HCT116 (cell line): ENCODE results near the gene PRLH. TPM values are rescaled to one million over a fixed set of nuclear protein-coding genes. Genes with fewer than 3 reads are reported as not detected.

Source experiments
- ATAC-seq: fragments of 200-7000 bp; cut with Tn5 transposase; 2 replicates; pipeline ENCODE4 v1.9.1; 2020; ENCODE audit warnings: mild to moderate bottlenecking, moderate library complexity
- BruUV-seq: library from RNA; stranded (reverse); fragments of 400-500 nt; replicated peaks from 2 replicates; lab custom pipeline; 2021; lab: Mats Ljungman, UMichigan
- CTCF ChIA-PET: fragments of 300-600 bp; sonication (Branson Sonifier 250); formaldehyde crosslinking; loops from one replicate; lab custom pipeline; 2021; ENCODE audit warnings: antibody characterized with exemption; lab: Charles Lee
- POLR2A ChIA-PET: fragments of 300-600, 350-600 bp; sonication (Branson Sonifier 250); formaldehyde crosslinking; loops from one replicate; lab custom pipeline; 2021; ENCODE audit warnings: antibody characterized with exemption; lab: Charles Lee
- RAD21 ChIA-PET, 2 experiments: fragments of 300-600 bp; sonication (Branson Sonifier 250); formaldehyde crosslinking; loops; one replicate each; lab custom pipeline; 2023; ENCODE audit warnings: low total read pairs in 2 of 2; ENCODE audit not compliant: uncharacterized antibody in 2 of 2, unreplicated experiment in 2 of 2, low non-redundant PET in 1 of 2; lab: Charles Lee
- DNase-seq: peaks from one replicate; pipeline ENCODE4 v3.0.0-alpha.2; 2010; ENCODE audit warnings: low read depth, low spot score
- H2AFZ ChIP-seq: fragments of 200-600 bp; shearing (Covaris generic), sonication (generic); 2 replicates; pipeline ENCODE4 v1.6.1; 2017; ENCODE audit warnings: low read depth, mixed run types, mixed read lengths, antibody characterized with exemption, low read length; ENCODE audit not compliant: poor library complexity, severe bottlenecking
- H3K27ac ChIP-seq: 2 replicates; pipeline ENCODE4 v1.5.1; 2012; ENCODE audit warnings: low read depth, low read length
- H3K27me3 ChIP-seq: fragments of 200-600 bp; sonication (generic); 2 replicates; pipeline ENCODE4 v1.6.1; 2016; ENCODE audit warnings: mixed run types, low read length, mixed read lengths; ENCODE audit not compliant: insufficient read depth
- H3K36me3 ChIP-seq, 2 experiments: fragments of 200-500 bp in 1 of 2; fragments of 200-600 bp in 1 of 2; sonication (Bioruptor generic) in 1 of 2; sonication (generic) in 1 of 2; 2 replicates each; pipeline versions ENCODE4 v1.5.1 to v1.6.1; 2014 to 2016; ENCODE audit warnings: low read length in 2 of 2, inconsistent platforms in 1 of 2, mixed read lengths in 1 of 2, mixed run types in 1 of 2; ENCODE audit not compliant: insufficient read depth in 2 of 2, control insufficient read depth in 1 of 2
- H3K4me1 ChIP-seq, 2 experiments: fragments of 200-600 bp in 1 of 2; sonication (generic) in 1 of 2; 2 replicates each; pipeline versions ENCODE4 v1.5.1 to v1.6.1; 2012 to 2017; ENCODE audit warnings: low read length in 2 of 2, inconsistent platforms in 1 of 2, mild to moderate bottlenecking in 1 of 2, mixed read lengths in 1 of 2, mixed run types in 1 of 2, moderate library complexity in 1 of 2; ENCODE audit not compliant: insufficient read depth in 2 of 2, control insufficient read depth in 1 of 2
- H3K4me2 ChIP-seq: fragments of 200-600 bp; sonication (generic); 2 replicates; pipeline ENCODE4 v1.6.1; 2017; ENCODE audit warnings: mixed run types, low read length, mixed read lengths
- H3K4me3 ChIP-seq, 2 experiments: fragments of 200-600 bp in 1 of 2; sonication (generic) in 1 of 2; replicated peaks in 1 of 2; 2 replicates each; pipeline ENCODE4 v1.5.1; 2011 to 2016; ENCODE audit warnings: low read length in 2 of 2, control low read depth in 1 of 2, low read depth in 1 of 2, mild to moderate bottlenecking in 1 of 2, mixed read lengths in 1 of 2, mixed run types in 1 of 2
- H3K79me2 ChIP-seq: fragments of 200-600 bp; sonication (generic); 2 replicates; pipeline ENCODE4 v1.6.1; 2017; ENCODE audit warnings: mild to moderate bottlenecking, mixed run types, low read length, moderate library complexity, mixed read lengths; ENCODE audit not compliant: insufficient read depth
- H3K9ac ChIP-seq: fragments of 200-600 bp; sonication (generic); 2 replicates; pipeline ENCODE4 v1.6.1; 2016; ENCODE audit warnings: low read length, mixed read lengths
- H3K9me2 ChIP-seq: fragments of 200-600 bp; sonication (generic), shearing (Covaris generic); 2 replicates; pipeline ENCODE4 v1.6.1; 2017; ENCODE audit warnings: mixed run types, mild to moderate bottlenecking, moderate library complexity; ENCODE audit not compliant: insufficient read depth
- H3K9me3 ChIP-seq, 2 experiments: fragments of 200-500 bp in 1 of 2; fragments of 200-600 bp in 1 of 2; sonication (Bioruptor generic) in 1 of 2; sonication (generic) in 1 of 2; 2 replicates each; pipeline ENCODE4 v1.6.1; 2014 to 2017; ENCODE audit warnings: low read length in 2 of 2, mixed read lengths in 2 of 2, inconsistent platforms in 1 of 2, low read depth in 1 of 2, mild to moderate bottlenecking in 1 of 2, mixed run types in 1 of 2, moderate library complexity in 1 of 2; ENCODE audit not compliant: control insufficient read depth in 1 of 2, insufficient read depth in 1 of 2
- H4K20me1 ChIP-seq: fragments of 200-600 bp; sonication (generic), shearing (Covaris generic); 2 replicates; pipeline ENCODE4 v1.6.1; 2017; ENCODE audit warnings: mixed run types, mild to moderate bottlenecking, moderate library complexity; ENCODE audit not compliant: insufficient read depth
- ATF3 ChIP-seq: IDR thresholded peaks from 2 replicates; pipeline ENCODE4 v1.6.1; 2012
- CEBPB ChIP-seq: IDR thresholded peaks from 2 replicates; pipeline ENCODE4 v1.6.1; 2012; ENCODE audit warnings: low read depth
- CTCF ChIP-seq, 3 experiments: fragments of 200-600 bp in 1 of 3; sonication (generic) in 1 of 3; IDR thresholded peaks in 2 of 3; conservative IDR thresholded peaks in 1 of 3; 2 replicates each; pipeline ENCODE4 v1.5.1; 2012 to 2017; ENCODE audit warnings: low read depth in 2 of 3, low read length in 2 of 3, antibody characterized with exemption in 1 of 3, borderline replicate concordance in 1 of 3, control low read depth in 1 of 3, mild to moderate bottlenecking in 1 of 3, mixed read lengths in 1 of 3, mixed run types in 1 of 3, moderate library complexity in 1 of 3; ENCODE audit not compliant: insufficient read depth in 1 of 3
- EGR1 ChIP-seq: IDR thresholded peaks from 2 replicates; pipeline ENCODE4 v1.6.1; 2012; ENCODE audit warnings: low read depth
- ELF1 ChIP-seq: IDR thresholded peaks from 2 replicates; pipeline ENCODE4 v1.6.1; 2012; ENCODE audit warnings: low read depth, borderline replicate concordance
- EZH2 ChIP-seq: fragments of 200-600 bp; sonication (generic); IDR thresholded peaks from 2 replicates; pipeline ENCODE4 v1.6.1; 2017; ENCODE audit warnings: antibody characterized with exemption, mixed run types
- EZH2phosphoT487 ChIP-seq: fragments of 200-600 bp; IDR thresholded peaks from 2 replicates; pipeline ENCODE4 v1.6.1; 2018; ENCODE audit warnings: antibody characterized with exemption, borderline replicate concordance
- FOSL1 ChIP-seq: IDR thresholded peaks from 2 replicates; pipeline ENCODE4 v1.6.1; 2012; ENCODE audit warnings: low read depth
- JUND ChIP-seq: IDR thresholded peaks from 2 replicates; pipeline ENCODE4 v1.6.1; 2012
- MAX ChIP-seq: IDR thresholded peaks from 2 replicates; pipeline ENCODE4 v1.6.1; 2012
- POLR2A ChIP-seq: IDR thresholded peaks from 2 replicates; pipeline ENCODE4 v1.7.0; 2011; ENCODE audit warnings: borderline replicate concordance; ENCODE audit not compliant: insufficient read depth, insufficient read length; ENCODE audit errors: extremely low read depth
- POLR2AphosphoS5 ChIP-seq: IDR thresholded peaks from 2 replicates; pipeline ENCODE4 v1.6.1; 2011; ENCODE audit warnings: mild to moderate bottlenecking, low read depth, low read length, moderate library complexity
- RAD21 ChIP-seq: IDR thresholded peaks from 2 replicates; pipeline ENCODE4 v1.6.1; 2012; ENCODE audit warnings: low read depth, mild to moderate bottlenecking
- REST ChIP-seq: IDR thresholded peaks from 2 replicates; pipeline ENCODE4 v1.6.1; 2012; ENCODE audit warnings: low read depth
- SRF ChIP-seq: IDR thresholded peaks from 2 replicates; pipeline ENCODE4 v1.6.1; 2012; ENCODE audit warnings: low read depth
- TCF7L2 ChIP-seq: IDR thresholded peaks from 2 replicates; pipeline ENCODE4 v1.7.0; 2011; ENCODE audit warnings: borderline replicate concordance, inconsistent platforms; ENCODE audit not compliant: insufficient read depth, insufficient read length; ENCODE audit errors: extremely low read depth
- YY1 ChIP-seq: IDR thresholded peaks from 2 replicates; pipeline ENCODE4 v1.6.1; 2011; ENCODE audit warnings: low read length, low read depth, moderate library complexity, mild to moderate bottlenecking; ENCODE audit not compliant: insufficient replicate concordance; ENCODE audit errors: extremely low read depth
- ZBTB33 ChIP-seq: IDR thresholded peaks from 2 replicates; pipeline ENCODE4 v1.6.1; 2011; ENCODE audit warnings: mild to moderate bottlenecking, low read length, moderate library complexity; ENCODE audit not compliant: insufficient replicate concordance; ENCODE audit errors: extremely low read depth
- ZFX ChIP-seq: fragments of 450-650 bp; IDR thresholded peaks from 2 replicates; pipeline ENCODE4 v1.6.1; 2017
- intact Hi-C: fragments of 100-400 bp; cut with micrococcal nuclease; formaldehyde crosslinking; loops from 2 replicates; pipeline ENCODE4 v1.10.0; 2022
- total RNA-seq: library from RNA; stranded (reverse); gene quantifications from one replicate; pipeline ENCODE4 v1.2.1, GENCODE V29; 2021; ENCODE audit not compliant: unreplicated experiment

Gene PRLH
- total RNA-seq, 1 experiment from 2014 or later, result not detected

- Histone ChIP-seq H3K27ac (no peak overlapping the region), H3K9me2 (no peaks in the 10 kb centered on the region), H4K20me1 (no peaks in the 10 kb centered on the region), H3K79me2 (peaks cover 16% of the 10 kb centered on the region), H3K9ac (no peak overlapping the region), H3K36me3 (0 out of 4 replicates have a peak, but pooled peaks cover 0 to 2% of the 10 kb centered on the region in 2 experiments), H3K4me3 (no peak overlapping the region), H3K9me3 (no peaks in the 10 kb centered on the region), H3K4me1 (peaks cover 9 to 27% of the 10 kb centered on the region in 2 experiments; a peak in 3 of 4 replicates), H2AFZ (no peak overlapping the region), H3K27me3 (no peaks in the 10 kb centered on the region), H3K4me2 (no peak overlapping the region)
- no peak for DNase-seq
- TF ChIP-seq ATF3 (no peak), ZBTB33 (no peak), JUND (no peak), RAD21 (no peak), CTCF (IDR thresholded peaks at IDR 0.05 in 2 of 3, conservative IDR thresholded peaks at IDR 0.05 in 1 of 3; ENCODE audit: borderline replicate concordance in 1 of 3, insufficient read depth in 1 of 3, low read depth in 2 of 3, low read length in 2 of 3) (no peak), FOSL1 (no peak), MAX (no peak), POLR2AphosphoS5 (no peak), ELF1 (no peak), EZH2phosphoT487 (no peak), CEBPB (no peak), TCF7L2 (no peak), EGR1 (no peak), SRF (no peak), POLR2A (no peak), EZH2 (no peak), REST (no peak), YY1 (no peak), ZFX (no peak)
- ChIA-PET RAD21 (interaction anchor here in 1 of 2 experiments (0.7 kb wide), 1 partner anchor 1506 kb away, joined by 3 read pairs; no protein-coding TSS in a partner anchor), CTCF (no interaction called here), POLR2A (no interaction called here)
- intact Hi-C loops, result no loop called here
- no peak for ATAC-seq
- BruUV-seq, result no TSS peak
Observed at GRCh38 chr2:237588044-237588696, 21.8 kb downstream of the PRLH start.
